Naive thymus-derived CD8-positive, alpha-beta T cell (primary cell): ENCODE data around the gene DCTPP1. TPM values are rescaled to one million over a fixed set of nuclear protein-coding genes. Genes with fewer than 3 reads are reported as not detected.
"Not testable (repeated sequence)": the region's sequence is repeated elsewhere in the genome, so short reads cannot be mapped to it uniquely, and the experiment has no call there.

Source experiments
- ATAC-seq, 2 donors: fragments of 150-1000 bp; cut with Tn5 transposase in 1 of 2; sonication (Bioruptor Pico), chemical (Tn5 transposase) in 1 of 2; 1 replicate in 1 of 2; 2 replicates in 1 of 2; pipeline ENCODE4 v1.10.0; 2021; ENCODE audit warnings: mild to moderate bottlenecking in 2 of 2, moderate library complexity in 2 of 2
- POLR2A ChIA-PET: fragments of 350-600 bp; sonication (Branson Sonifier 250); formaldehyde crosslinking; loops from one replicate; lab custom pipeline; 2021; ENCODE audit warnings: antibody characterized with exemption; lab: Charles Lee
- DNase-seq, 10 donors: peaks; one replicate each; pipeline versions ENCODE4 v3.0.0 to v3.0.0-alpha.2; 2020 to 2022
- H3K27ac Mint-ChIP-seq, 10 donors: one replicate each; pipeline ENCODE4 v1.8.0; 2020 to 2022; ENCODE audit warnings: mild to moderate bottlenecking in 10 of 10, mixed read lengths in 10 of 10, moderate library complexity in 4 of 10, inconsistent platforms in 1 of 10
- H3K27me3 Mint-ChIP-seq, 5 donors: one replicate each; pipeline ENCODE4 v1.8.0; 2021 to 2022; ENCODE audit warnings: mixed read lengths in 5 of 5
- H3K36me3 Mint-ChIP-seq, 3 donors: one replicate each; pipeline ENCODE4 v1.8.0; 2020 to 2022; ENCODE audit warnings: mixed read lengths in 3 of 3, mild to moderate bottlenecking in 2 of 3, inconsistent platforms in 1 of 3
- H3K4me1 Mint-ChIP-seq, 4 donors: one replicate each; pipeline ENCODE4 v1.8.0; 2021 to 2022; ENCODE audit warnings: mixed read lengths in 4 of 4
- H3K4me3 Mint-ChIP-seq, 10 donors: one replicate each; pipeline ENCODE4 v1.8.0; 2020 to 2022; ENCODE audit warnings: mild to moderate bottlenecking in 10 of 10, mixed read lengths in 10 of 10, moderate library complexity in 6 of 10, inconsistent platforms in 1 of 10
- H3K9me3 Mint-ChIP-seq, 9 donors: one replicate each; pipeline ENCODE4 v1.8.0; 2020 to 2022; ENCODE audit warnings: mixed read lengths in 9 of 9, mild to moderate bottlenecking in 3 of 9, inconsistent platforms in 1 of 9, moderate library complexity in 1 of 9
- polyA plus RNA-seq, 3 donors: library from polyadenylated mRNA; unstranded; fragments of 300-500 nt; fragmentation: Illumina TruSeq; gene quantifications; one replicate each; pipeline ENCODE4 v1.2.3, GENCODE V29; 2021
- total RNA-seq, 8 experiments: library from RNA in 2 of 8; stranded (reverse) in 2 of 8; gene quantifications; one replicate each; pipeline ENCODE4 v1.2.3 and lab custom pipeline; 2021 to 2026

Gene DCTPP1
- 10 to 100 TPM; 15.2 to 16.7 TPM for total RNA-seq
- polyA plus RNA-seq = 10 to 100 TPM; 63.0 to 79.6 (median 64.0) TPM
- 4.7 to 95.6 (median 10.6) reads per million in 6 experiments for total RNA-seq (lab: John Stamatoyannopoulos, UW)

DNA sequence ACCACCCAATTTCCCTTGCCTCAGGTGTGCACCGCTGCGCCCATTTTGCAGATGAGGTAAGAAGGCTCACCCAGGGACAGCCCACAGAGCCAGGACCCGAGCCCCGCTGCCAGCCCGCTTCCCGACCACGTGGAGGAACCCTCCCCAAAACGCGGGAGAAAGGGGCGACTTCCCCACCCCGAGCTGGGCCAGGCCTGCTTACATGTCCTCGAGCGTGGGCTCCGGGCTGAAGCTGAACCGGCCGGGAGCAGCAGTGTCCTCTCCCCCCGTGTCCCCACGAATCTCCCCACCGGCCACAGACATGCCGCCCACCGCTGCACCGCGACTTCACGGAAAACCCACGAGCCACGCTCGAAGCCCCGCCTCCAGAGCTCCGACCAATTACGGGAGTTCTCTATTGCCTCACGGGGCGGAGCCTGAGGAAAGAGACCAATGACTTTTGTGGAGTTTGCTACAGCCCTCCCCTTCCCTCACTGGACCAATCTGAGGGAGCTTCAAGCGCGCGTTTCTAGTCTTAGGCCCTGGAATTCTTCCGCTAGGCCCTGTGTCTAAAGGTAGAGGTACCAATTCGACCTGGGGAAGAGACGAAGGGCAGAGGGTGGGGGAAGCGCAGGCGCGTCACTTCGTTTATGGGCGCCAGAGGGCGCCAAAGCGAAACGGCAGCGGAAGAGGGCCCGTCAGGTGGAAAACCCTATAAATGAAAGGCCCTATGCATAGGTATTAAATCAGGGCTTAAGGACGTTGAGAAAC is at the start of gene DCTPP1:
Gene DCTPP1 (minus strand): TSS at position 353 of the 750 bp plus-strand sequence. CDS start 50 bp downstream, at position 303.
- no peak within 1 kb of the TSS for H3K4me3 Mint-ChIP-seq
- H3K36me3 Mint-ChIP-seq = peaks cover 0 to 29% (median 0%) of the 10 kb centered on the region in 3 donors
- no peaks in the 10 kb centered on the region for H3K27me3 Mint-ChIP-seq
- peak; percentile 84 to 99 (median 96) for DNase-seq
- H3K27ac Mint-ChIP-seq = peak within 1 kb of the TSS in 4 of 10 donors; percentile 52 to 80 (median 75)
- POLR2A ChIA-PET = interaction anchor here (0.5 to 3.6 kb wide), 41 partner anchors 10 to 579 kb away, joined by 3 to 75 read pairs (median 6); partner anchors contain the start of genes ALDOA, CORO1A, ITGAL and PRR14
- no peaks in the 10 kb centered on the region for H3K9me3 Mint-ChIP-seq
- ATAC-seq = peak; percentile 97
- peaks cover 5 to 35% (median 12%) of the 10 kb centered on the region in 4 donors for H3K4me1 Mint-ChIP-seq

DNA sequence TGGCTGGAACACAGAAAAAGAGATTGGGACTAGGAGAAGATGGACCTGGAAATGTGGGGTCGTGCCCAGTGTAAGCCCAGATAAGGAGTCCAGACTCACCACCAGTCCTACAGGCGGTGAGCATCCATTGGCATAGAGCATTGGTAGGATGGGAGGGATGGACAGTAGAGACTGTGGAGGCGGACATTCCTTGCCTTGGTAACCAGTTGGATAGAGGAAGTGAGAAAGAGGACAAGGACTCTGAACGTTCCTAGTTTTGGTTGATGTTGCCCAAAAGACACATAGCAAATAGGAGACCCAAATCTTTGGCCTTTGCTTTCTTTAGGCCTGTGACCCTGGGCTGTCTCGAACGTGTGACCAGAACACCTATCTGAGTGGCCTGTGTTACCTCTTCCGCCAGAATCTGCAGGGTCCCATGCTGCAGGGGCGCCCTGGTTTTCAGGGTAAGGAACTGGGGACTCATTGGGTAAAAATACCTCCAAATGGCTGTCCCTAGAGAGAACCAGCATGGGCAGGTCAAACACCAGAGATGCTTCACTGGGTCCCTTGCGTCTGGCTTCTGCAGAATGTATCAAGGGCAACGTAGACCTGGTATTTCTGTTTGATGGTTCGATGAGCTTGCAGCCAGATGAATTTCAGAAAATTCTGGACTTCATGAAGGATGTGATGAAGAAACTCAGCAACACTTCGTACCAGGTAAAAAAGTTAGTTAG is 49.1 kb upstream of the DCTPP1 start:
- H3K9me3 Mint-ChIP-seq = no peaks in the 10 kb centered on the region
- DNase-seq (no peak), ATAC-seq (no peak)
- no peaks in the 10 kb centered on the region for H3K27me3 Mint-ChIP-seq
- H3K4me3 Mint-ChIP-seq = peak overlapping the region in 4 of 10 donors; percentile 6 to 62 (median 21)
- peaks cover 26 to 71% (median 60%) of the 10 kb centered on the region in 4 donors for H3K4me1 Mint-ChIP-seq
- POLR2A ChIA-PET = interaction anchor here (0.6 to 1.6 kb wide), 3 partner anchors 33 to 386 kb away, joined by 4 to 5 read pairs (median 5); partner anchors contain the start of gene SEPHS2
- H3K36me3 Mint-ChIP-seq = peaks cover 4 to 95% (median 27%) of the 10 kb centered on the region in 3 donors
- H3K27ac Mint-ChIP-seq = peak overlapping the region; percentile 5 to 92 (median 84)

DNA sequence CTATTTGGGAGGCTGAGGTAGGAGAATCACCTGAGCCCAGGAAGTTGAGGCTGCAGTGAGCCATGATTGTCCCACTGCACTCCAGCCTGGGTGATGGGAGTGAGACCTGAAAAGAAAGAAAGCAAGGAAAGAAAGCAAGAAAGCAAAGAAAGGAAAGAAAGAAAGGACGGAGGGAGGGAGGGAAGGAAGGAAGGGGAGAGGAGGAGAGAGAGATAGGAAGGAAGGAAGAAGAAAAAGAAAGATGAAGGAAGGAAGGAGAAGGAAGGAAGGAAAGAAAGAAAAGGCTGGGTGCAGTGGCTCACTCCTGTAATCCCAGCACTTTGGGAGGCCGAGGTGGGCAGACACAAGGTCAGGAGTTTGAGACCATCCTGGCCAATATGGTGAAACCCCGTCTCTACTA is 47.9 kb upstream of the DCTPP1 start:
- Mint-ChIP-seq H3K4me3 (peak overlapping the region in 3 of 10 donors; percentile 2 to 52 (median 22)), H3K27ac (peak overlapping the region; percentile 68 to 92 (median 88)), H3K4me1 (peaks cover 28 to 75% (median 67%) of the 10 kb centered on the region in 4 donors), H3K36me3 (peaks cover 4 to 91% (median 29%) of the 10 kb centered on the region in 3 donors)
- not testable (repeated sequence) for ATAC-seq, DNase-seq, H3K9me3 Mint-ChIP-seq, H3K27me3 Mint-ChIP-seq
- POLR2A ChIA-PET = interaction anchor here (1.0 kb wide), 1 partner anchor 33 kb away, joined by 4 read pairs; no protein-coding TSS in a partner anchor

DNA sequence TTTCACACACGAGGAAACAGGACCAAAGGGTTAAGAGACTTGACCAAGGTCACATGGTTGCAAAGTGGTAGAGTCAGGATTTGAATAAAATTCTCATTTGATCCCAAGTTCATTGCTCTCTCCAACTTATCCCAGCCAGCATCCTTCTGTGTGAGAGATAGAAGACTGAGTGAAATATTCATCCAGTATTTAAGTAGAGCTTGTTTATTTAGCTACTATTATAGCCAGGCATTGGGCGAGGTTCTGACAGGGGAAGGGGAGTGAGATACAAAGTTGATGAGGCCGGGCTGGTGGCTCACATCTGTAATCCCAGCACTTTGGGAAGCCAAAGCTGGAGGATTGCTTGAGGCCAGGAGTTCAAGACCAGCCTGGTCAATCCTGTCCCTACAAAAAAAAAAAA is 47.2 kb upstream of the DCTPP1 start:
- Mint-ChIP-seq H3K27ac (peak overlapping the region; percentile 68 to 92 (median 88)), H3K36me3 (peaks cover 4 to 83% (median 27%) of the 10 kb centered on the region in 3 donors), H3K4me3 (peak overlapping the region in 4 of 10 donors; percentile 2 to 50 (median 25)), H3K9me3 (no peaks in the 10 kb centered on the region), H3K27me3 (no peaks in the 10 kb centered on the region), H3K4me1 (peaks cover 31 to 79% (median 68%) of the 10 kb centered on the region in 4 donors)
- POLR2A ChIA-PET = interaction anchor here (0.9 to 10.3 kb wide), 4 partner anchors 12 to 32 kb away, joined by 4 to 247 read pairs (median 7); no protein-coding TSS in a partner anchor
- ATAC-seq = no peak
- no peak for DNase-seq

DNA sequence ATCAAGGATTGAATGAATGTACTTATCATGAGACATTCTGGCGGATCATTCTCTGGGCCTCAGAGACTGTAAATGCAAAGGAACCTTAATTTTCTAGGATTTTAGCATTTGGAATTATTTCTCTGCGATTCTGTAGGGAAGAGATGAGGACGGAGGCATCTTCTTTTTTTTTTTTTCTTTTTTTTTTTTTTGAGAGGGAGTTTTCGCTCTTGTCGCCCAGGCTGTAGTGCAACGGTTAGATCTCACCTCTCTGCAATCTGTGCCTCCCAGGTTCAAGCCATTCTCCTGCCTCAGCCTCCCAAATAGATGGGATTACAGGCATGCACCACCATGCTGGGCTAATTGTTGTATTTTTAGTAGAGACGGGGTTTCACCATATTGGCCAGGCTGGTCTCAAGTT is 44.9 kb upstream of the DCTPP1 start:
- peaks cover 4 to 61% (median 23%) of the 10 kb centered on the region in 3 donors for H3K36me3 Mint-ChIP-seq
- no peak for ATAC-seq
- POLR2A ChIA-PET = interaction anchor here (1.1 to 10.3 kb wide), 11 partner anchors 9 to 111 kb away, joined by 3 to 247 read pairs (median 8); partner anchors contain the start of genes SEPHS2, ZNF747, ZNF764 and ZNF785
- no peak for DNase-seq
- no peaks in the 10 kb centered on the region for H3K9me3 Mint-ChIP-seq
- H3K27me3 Mint-ChIP-seq = no peaks in the 10 kb centered on the region
- H3K4me3 Mint-ChIP-seq = peak overlapping the region; percentile 80 to 99 (median 92)
- peaks cover 32 to 84% (median 72%) of the 10 kb centered on the region in 4 donors for H3K4me1 Mint-ChIP-seq
- H3K27ac Mint-ChIP-seq = peak overlapping the region; percentile 58 to 94 (median 90)

DNA sequence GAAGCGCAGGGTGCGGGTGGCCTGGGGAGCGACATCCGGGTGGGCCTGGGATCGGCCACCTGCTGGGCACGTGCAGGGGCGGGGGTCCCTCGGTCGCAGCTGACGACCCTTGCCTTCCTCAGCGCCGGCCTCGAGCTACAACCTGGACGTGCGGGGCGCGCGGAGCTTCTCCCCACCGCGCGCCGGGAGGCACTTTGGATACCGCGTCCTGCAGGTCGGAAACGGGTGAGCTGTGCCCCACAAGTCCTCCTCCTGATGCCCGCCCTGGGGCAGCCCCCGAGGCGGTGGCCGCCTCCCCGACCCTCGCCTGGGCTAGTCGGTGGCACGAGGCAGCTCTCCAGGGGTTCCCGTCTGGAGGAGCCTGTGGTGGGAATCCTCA is 44.2 kb upstream of the DCTPP1 start:
- Mint-ChIP-seq H3K27me3 (no peaks in the 10 kb centered on the region), H3K4me3 (peak overlapping the region; percentile 91 to 99 (median 97)), H3K36me3 (peaks cover 4 to 55% (median 23%) of the 10 kb centered on the region in 3 donors), H3K4me1 (peaks cover 32 to 88% (median 76%) of the 10 kb centered on the region in 4 donors), H3K9me3 (no peaks in the 10 kb centered on the region), H3K27ac (peak overlapping the region in 8 of 10 donors; percentile 77 to 98 (median 91))
- no peak for DNase-seq
- POLR2A ChIA-PET = interaction anchor here (0.9 to 10.3 kb wide), 21 partner anchors 8 to 112 kb away, joined by 3 to 247 read pairs (median 5); partner anchors contain the start of genes DCTPP1, SEPHS2, ZNF747 and ZNF764
- ATAC-seq = no peak

DNA sequence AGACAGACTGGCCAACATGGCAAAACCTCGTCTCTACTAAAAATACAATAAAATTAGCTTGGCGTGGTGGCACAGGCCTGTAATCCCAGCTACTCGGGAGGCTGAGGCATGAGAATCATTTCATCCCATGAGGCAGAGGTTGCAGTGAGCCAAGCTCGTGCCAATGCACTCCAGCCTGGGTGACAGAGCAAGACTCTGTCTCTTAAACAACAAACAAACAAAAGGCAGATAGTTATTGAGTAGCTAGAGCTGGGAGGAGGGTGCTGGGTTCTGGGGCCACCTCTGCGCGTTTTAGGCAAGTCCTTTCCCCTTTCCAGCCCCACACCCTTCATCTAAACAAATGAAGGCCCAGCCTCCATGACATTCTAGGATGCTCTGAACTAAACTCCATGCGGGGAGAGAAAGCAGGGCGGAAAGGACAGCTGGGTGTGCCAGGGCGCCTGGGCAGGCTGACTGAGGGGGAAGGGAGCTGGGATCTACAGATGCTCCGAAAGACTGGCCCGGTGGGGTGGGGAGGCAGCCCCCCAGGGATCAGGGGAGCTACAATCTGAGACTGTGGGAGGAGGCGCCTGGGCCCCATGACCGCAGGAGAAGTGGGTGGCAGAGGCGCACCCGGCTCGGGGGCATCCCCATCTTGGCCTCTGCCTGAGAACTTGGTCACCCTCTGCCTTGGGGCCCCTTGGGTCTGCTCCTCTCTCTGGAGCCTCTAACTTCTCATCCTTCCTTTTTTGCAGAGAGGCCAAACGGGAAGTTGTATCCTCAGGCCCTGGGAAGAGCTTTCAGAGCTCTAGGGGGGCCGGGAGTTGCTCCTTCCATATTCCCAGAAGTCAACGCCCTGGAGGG is 43.6 kb upstream of the DCTPP1 start:
- ATAC-seq = peak; percentile 15 to 38
- DNase-seq = peak in 6 of 10 donors; percentile 17 to 33 (median 26)
- Mint-ChIP-seq H3K27me3 (no peaks in the 10 kb centered on the region), H3K36me3 (peaks cover 4 to 50% (median 23%) of the 10 kb centered on the region in 3 donors), H3K4me3 (peak overlapping the region; percentile 91 to 99 (median 97)), H3K4me1 (peaks cover 30 to 82% (median 71%) of the 10 kb centered on the region in 4 donors), H3K9me3 (no peaks in the 10 kb centered on the region), H3K27ac (peak overlapping the region; percentile 89 to 98 (median 94))
- POLR2A ChIA-PET = interaction anchor here (0.6 to 10.3 kb wide), 27 partner anchors 8 to 185 kb away, joined by 3 to 247 read pairs (median 4); partner anchors contain the start of genes DCTPP1, FBRS, SEPHS2 and ZNF688

DNA sequence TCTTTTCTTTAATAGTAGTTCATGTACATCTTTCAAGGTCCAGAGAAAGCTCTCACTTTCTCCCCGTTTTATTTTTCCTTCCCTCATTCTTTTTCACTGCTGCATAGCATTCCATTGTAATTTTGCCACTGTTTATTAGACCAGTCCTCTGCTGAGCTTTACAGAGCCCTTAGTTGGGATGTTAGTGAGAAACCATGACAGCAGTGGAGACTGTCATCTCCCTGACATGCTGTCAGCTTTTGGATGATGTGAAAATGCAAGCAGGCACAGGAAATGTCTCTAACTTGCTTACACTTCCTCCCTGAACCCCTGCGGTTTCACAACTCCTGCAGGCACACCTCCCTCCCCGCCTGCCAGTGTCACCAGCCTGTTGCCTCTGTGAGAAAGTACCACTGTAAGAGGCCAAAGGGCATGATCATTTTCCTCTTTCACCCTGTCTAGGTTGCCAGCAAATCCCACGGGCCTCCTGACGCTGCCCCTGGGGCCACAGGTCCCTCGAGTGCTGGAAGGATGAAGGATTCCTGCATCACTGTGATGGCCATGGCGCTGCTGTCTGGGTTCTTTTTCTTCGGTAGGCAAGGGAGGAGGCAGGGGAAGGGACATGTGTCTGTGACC is 42.6 kb upstream of the DCTPP1 start, which contains the start of gene ITGAL:
Gene ITGAL (plus strand): TSS at position 415 of the 615 bp plus-strand sequence. CDS start 96 bp downstream, at position 511.
- Mint-ChIP-seq H3K27me3 (no peaks in the 10 kb centered on the region), H3K4me1 (peaks cover 25 to 81% (median 65%) of the 10 kb centered on the region in 4 donors), H3K36me3 (peaks cover 4 to 41% (median 20%) of the 10 kb centered on the region in 3 donors), H3K4me3 (peak within 1 kb of the TSS; percentile 91 to 99 (median 97)), H3K9me3 (no peaks in the 10 kb centered on the region), H3K27ac (peak within 1 kb of the TSS; percentile 89 to 98 (median 94))
- peak; percentile 81 to 91 for ATAC-seq
- POLR2A ChIA-PET = interaction anchor here (0.7 to 10.3 kb wide), 22 partner anchors 8 to 645 kb away, joined by 3 to 247 read pairs (median 6); partner anchors contain the start of genes ALDOA, DCTPP1, FBRS and PHKG2
- peak; percentile 47 to 90 (median 78) for DNase-seq

DNA sequence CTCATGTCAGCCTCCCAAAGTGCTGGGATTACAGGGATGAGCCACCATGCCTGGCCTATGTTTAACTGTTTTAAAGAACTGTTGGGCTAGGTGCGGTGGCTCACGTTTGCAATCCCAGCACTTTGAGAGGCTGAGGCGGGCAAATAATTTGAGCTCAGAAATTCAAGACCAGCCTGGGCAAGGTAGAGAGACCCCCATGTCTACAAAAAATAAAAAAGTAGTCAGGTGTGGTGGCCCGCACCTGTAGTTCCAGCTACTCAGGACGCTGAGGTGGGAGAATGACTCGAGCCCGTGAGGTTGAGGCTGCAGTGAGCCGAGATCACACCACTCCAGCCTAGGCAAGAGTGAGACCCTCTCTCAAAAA is 40.8 kb upstream of the DCTPP1 start:
- H3K36me3 Mint-ChIP-seq = peaks cover 4 to 23% (median 14%) of the 10 kb centered on the region in 3 donors
- H3K27me3 Mint-ChIP-seq = no peaks in the 10 kb centered on the region
- peak overlapping the region in 5 of 10 donors; percentile 32 to 93 (median 69) for H3K4me3 Mint-ChIP-seq
- ATAC-seq (no peak), DNase-seq (no peak)
- no peaks in the 10 kb centered on the region for H3K9me3 Mint-ChIP-seq
- peak overlapping the region; percentile 46 to 98 (median 92) for H3K27ac Mint-ChIP-seq
- H3K4me1 Mint-ChIP-seq = peaks cover 29 to 79% (median 67%) of the 10 kb centered on the region in 4 donors
- POLR2A ChIA-PET = interaction anchor here (0.6 to 10.3 kb wide), 7 partner anchors 13 to 117 kb away, joined by 3 to 247 read pairs (median 6); partner anchors contain the start of gene DCTPP1

DNA sequence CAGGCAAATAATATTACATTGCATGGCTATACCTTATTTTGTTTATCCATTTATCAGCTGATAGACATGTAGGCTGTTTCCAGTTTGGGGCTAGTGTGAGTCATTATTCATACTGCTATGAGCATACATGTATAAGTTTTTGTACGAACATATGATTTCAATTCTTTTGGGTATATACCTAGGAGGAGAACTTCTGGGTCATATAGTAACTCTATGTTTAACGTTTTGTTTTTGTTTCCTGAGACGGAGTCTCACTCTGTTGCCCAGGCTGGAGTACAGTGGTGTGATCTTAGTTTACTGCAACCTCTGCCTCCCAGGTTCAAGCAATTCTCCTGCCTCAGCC is 40.3 kb upstream of the DCTPP1 start:
- peaks cover 27 to 78% (median 66%) of the 10 kb centered on the region in 4 donors for H3K4me1 Mint-ChIP-seq
- no peak for ATAC-seq
- H3K4me3 Mint-ChIP-seq = peak overlapping the region in 7 of 10 donors; percentile 4 to 64 (median 22)
- POLR2A ChIA-PET = interaction anchor here (0.7 to 10.3 kb wide), 6 partner anchors 13 to 116 kb away, joined by 3 to 247 read pairs (median 6); partner anchors contain the start of genes DCTPP1 and ZNF688
- H3K36me3 Mint-ChIP-seq = peaks cover under 1 to 18% (median 10%) of the 10 kb centered on the region in 3 donors
- H3K9me3 Mint-ChIP-seq = no peaks in the 10 kb centered on the region
- no peak for DNase-seq
- H3K27ac Mint-ChIP-seq = peak overlapping the region; percentile 79 to 98 (median 90)
- H3K27me3 Mint-ChIP-seq = no peaks in the 10 kb centered on the region
